ENCODE results near the gene PSMD1.

Gene PSMD1

GRCh38 chr2:231213931-231214642 lies 157.4 kb downstream of the PSMD1 start:
- no peak for DNase-seq

- DNase-seq, result no peak
These were observed 161.7 kb downstream of the PSMD1 start for GRCh38 chr2:231218366-231218765.

GRCh38 chr2:231219289-231219688 lies 162.6 kb downstream of the PSMD1 start:
- no peak for DNase-seq

- peak; percentile 11 for DNase-seq
These were observed 165.1 kb downstream of the PSMD1 start for GRCh38 chr2:231221761-231222160.
